Sigmoid colon (tissue), 4 donors: ENCODE measurements around the gene PTGIR.

Experiments used
- EP300 ChIP-seq, 4 donors: sonication (generic); formaldehyde crosslinking; IDR thresholded peaks; one replicate each; pipeline ENCODE4 v1.6.1; 2017; ENCODE audit warnings: antibody characterized with exemption in 4 of 4
- POLR2A ChIP-seq, 2 donors: fragments of 450-650 bp; IDR thresholded peaks; one replicate each; pipeline ENCODE4 v1.6.1; 2016; ENCODE audit warnings: antibody characterized with exemption in 2 of 2, mild to moderate bottlenecking in 2 of 2, moderate library complexity in 2 of 2
- POLR2AphosphoS5 ChIP-seq, 4 donors: sonication (generic); formaldehyde crosslinking; IDR thresholded peaks; one replicate each; pipeline ENCODE4 v1.6.1; 2017; ENCODE audit warnings: antibody characterized with exemption in 4 of 4
- TF ChIP-seq, protein P1 (sequence below), 4 experiments: fragments of 450-650 bp in 3 of 4; fragments of 200-600 bp in 1 of 4; IDR thresholded peaks; one replicate each; pipeline ENCODE4 v1.5.1; 2016 to 2019; ENCODE audit warnings: antibody characterized with exemption in 4 of 4, mild to moderate bottlenecking in 3 of 4, moderate library complexity in 2 of 4

DNA sequence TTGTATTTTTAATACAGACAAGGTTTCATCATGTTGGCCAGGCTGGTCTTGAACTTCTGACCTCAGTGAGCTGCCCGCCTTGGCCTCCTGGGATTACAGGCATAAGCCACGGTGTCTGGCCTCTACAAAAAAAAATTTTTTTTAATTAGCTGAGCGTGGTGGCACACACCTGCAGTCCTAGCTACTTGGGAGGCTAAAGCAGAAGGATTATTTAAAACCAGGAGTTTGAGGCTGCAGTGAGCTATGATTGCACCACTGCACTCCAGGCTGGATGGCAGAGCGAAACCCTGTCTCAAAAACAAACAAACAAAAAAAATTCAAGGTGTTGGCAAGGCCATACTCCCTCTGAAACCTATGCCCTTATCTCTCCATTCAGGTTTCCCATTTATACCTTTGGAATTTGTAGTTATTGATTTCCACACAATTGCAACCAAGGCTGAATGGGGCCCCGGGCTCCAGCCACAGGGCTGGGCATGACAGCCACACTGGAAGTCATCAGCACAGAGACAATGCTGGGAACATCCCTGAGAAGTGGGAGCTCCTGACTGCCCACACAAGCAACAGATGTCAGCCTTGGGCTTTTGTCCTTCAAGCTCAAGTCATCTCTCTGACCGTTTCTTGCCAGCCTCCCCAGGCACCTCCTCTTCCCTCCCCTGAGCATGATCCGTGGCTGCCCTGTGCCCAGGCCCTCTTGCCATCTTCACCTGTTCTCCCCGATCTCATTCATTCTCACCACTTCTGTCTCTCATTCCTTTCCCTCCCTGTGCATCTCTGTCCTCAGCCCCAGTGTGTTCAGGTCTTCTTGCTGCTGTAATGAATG lies 51.0 kb downstream of the PTGIR start:
- TF ChIP-seq, protein P1, sequence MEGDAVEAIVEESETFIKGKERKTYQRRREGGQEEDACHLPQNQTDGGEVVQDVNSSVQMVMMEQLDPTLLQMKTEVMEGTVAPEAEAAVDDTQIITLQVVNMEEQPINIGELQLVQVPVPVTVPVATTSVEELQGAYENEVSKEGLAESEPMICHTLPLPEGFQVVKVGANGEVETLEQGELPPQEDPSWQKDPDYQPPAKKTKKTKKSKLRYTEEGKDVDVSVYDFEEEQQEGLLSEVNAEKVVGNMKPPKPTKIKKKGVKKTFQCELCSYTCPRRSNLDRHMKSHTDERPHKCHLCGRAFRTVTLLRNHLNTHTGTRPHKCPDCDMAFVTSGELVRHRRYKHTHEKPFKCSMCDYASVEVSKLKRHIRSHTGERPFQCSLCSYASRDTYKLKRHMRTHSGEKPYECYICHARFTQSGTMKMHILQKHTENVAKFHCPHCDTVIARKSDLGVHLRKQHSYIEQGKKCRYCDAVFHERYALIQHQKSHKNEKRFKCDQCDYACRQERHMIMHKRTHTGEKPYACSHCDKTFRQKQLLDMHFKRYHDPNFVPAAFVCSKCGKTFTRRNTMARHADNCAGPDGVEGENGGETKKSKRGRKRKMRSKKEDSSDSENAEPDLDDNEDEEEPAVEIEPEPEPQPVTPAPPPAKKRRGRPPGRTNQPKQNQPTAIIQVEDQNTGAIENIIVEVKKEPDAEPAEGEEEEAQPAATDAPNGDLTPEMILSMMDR (IDR thresholded peaks at IDR 0.05), result no peak
- TF ChIP-seq POLR2AphosphoS5 (IDR thresholded peaks at IDR 0.05) (no peak), POLR2A (IDR thresholded peaks at IDR 0.05) (no peak), EP300 (IDR thresholded peaks at IDR 0.05) (no peak)
